H9 (cell line): ENCODE measurements around the gene SLC2A4RG. TPM values are rescaled to one million over a fixed set of nuclear protein-coding genes. Genes with fewer than 3 reads are reported as not detected.

Experiments used
- DNase-seq: peaks from one replicate; pipeline ENCODE4 v3.0.0-alpha.2; 2017
- H2AFZ ChIP-seq: one replicate; pipeline ENCODE4 v1.6.1; 2013; ENCODE audit warnings: mild to moderate bottlenecking, low read length, control low read depth, moderate library complexity
- H2AK5ac ChIP-seq: 2 replicates; pipeline ENCODE4 v1.6.1; 2013; ENCODE audit warnings: low read length, control low read depth, mixed read lengths; ENCODE audit not compliant: insufficient read length
- H2BK120ac ChIP-seq: one replicate; pipeline ENCODE4 v1.6.1; 2013; ENCODE audit warnings: low read depth, mild to moderate bottlenecking, low read length, control low read depth, inconsistent platforms; ENCODE audit not compliant: poor library complexity, severe bottlenecking
- H2BK12ac ChIP-seq: 2 replicates; pipeline ENCODE4 v1.6.1; 2013; ENCODE audit warnings: low read length, control low read depth, mixed read lengths, low read depth; ENCODE audit not compliant: insufficient read length
- H2BK15ac ChIP-seq: 2 replicates; pipeline ENCODE4 v1.6.1; 2013; ENCODE audit warnings: low read depth, low read length, control low read depth
- H2BK20ac ChIP-seq: one replicate; pipeline ENCODE4 v1.6.1; 2013; ENCODE audit warnings: low read depth, mild to moderate bottlenecking, low read length, control low read depth, inconsistent platforms; ENCODE audit not compliant: poor library complexity, severe bottlenecking
- H2BK5ac ChIP-seq: 2 replicates; pipeline ENCODE4 v1.6.1; 2013; ENCODE audit warnings: low read length, control low read depth, mixed read lengths; ENCODE audit not compliant: insufficient read length
- H3K14ac ChIP-seq: 2 replicates; pipeline ENCODE4 v1.6.1; 2013; ENCODE audit warnings: low read length, control low read depth; ENCODE audit not compliant: insufficient read depth
- H3K18ac ChIP-seq: 2 replicates; pipeline ENCODE4 v1.6.1; 2013; ENCODE audit warnings: low read depth, mild to moderate bottlenecking, mixed read lengths, low read length, control low read depth; ENCODE audit not compliant: insufficient read length
- H3K23ac ChIP-seq: 2 replicates; pipeline ENCODE4 v1.6.1; 2013; ENCODE audit warnings: low read length, control low read depth, mixed read lengths, low read depth; ENCODE audit not compliant: insufficient read length
- H3K23me2 ChIP-seq: 2 replicates; pipeline ENCODE4 v1.6.1; 2013; ENCODE audit warnings: low read depth, mild to moderate bottlenecking, mixed read lengths, low read length, control low read depth; ENCODE audit not compliant: insufficient read length, poor library complexity, severe bottlenecking
- H3K27ac ChIP-seq: 2 replicates; pipeline ENCODE4 v1.5.1; 2013; ENCODE audit warnings: low read length, control low read depth, mixed read lengths, low read depth; ENCODE audit not compliant: insufficient read length
- H3K27me3 ChIP-seq: 2 replicates; pipeline ENCODE4 v1.6.1; 2013; ENCODE audit warnings: low read length, control low read depth, inconsistent platforms; ENCODE audit not compliant: insufficient read depth
- H3K4ac ChIP-seq: 2 replicates; pipeline ENCODE4 v1.6.1; 2013; ENCODE audit warnings: low read depth, mild to moderate bottlenecking, control low read depth, inconsistent platforms, low read length, moderate library complexity
- H3K4me1 ChIP-seq: 2 replicates; pipeline ENCODE4 v1.6.1; 2013; ENCODE audit warnings: low read length, control low read depth, inconsistent platforms; ENCODE audit not compliant: insufficient read depth
- H3K4me2 ChIP-seq: 2 replicates; pipeline ENCODE4 v1.6.1; 2013; ENCODE audit warnings: low read length, control low read depth, mixed read lengths; ENCODE audit not compliant: insufficient read length, insufficient read depth
- H3K56ac ChIP-seq: 2 replicates; pipeline ENCODE4 v1.6.1; 2013; ENCODE audit warnings: low read depth, mild to moderate bottlenecking, mixed read lengths, low read length, control low read depth; ENCODE audit not compliant: insufficient read length
- H3K79me1 ChIP-seq: 2 replicates; pipeline ENCODE4 v1.6.1; 2013; ENCODE audit warnings: low read depth, mild to moderate bottlenecking, moderate library complexity, low read length, control low read depth, inconsistent platforms; ENCODE audit not compliant: insufficient read depth, poor library complexity, severe bottlenecking
- H3K79me2 ChIP-seq: 2 replicates; pipeline ENCODE4 v1.6.1; 2013; ENCODE audit warnings: low read length, control low read depth, inconsistent platforms; ENCODE audit not compliant: insufficient read depth
- H3K9ac ChIP-seq: 2 replicates; pipeline ENCODE4 v1.6.1; 2013; ENCODE audit warnings: low read length, control low read depth, mixed read lengths; ENCODE audit not compliant: insufficient read length; ENCODE audit errors: extremely low read depth
- H3K9me3 ChIP-seq: one replicate; pipeline ENCODE4 v1.6.1; 2013; ENCODE audit warnings: low read depth, low read length, inconsistent platforms; ENCODE audit not compliant: control insufficient read depth
- H3T11ph ChIP-seq: one replicate; pipeline ENCODE4 v1.6.1; 2013; ENCODE audit warnings: mild to moderate bottlenecking, low read length, control low read depth, inconsistent platforms
- H4K20me1 ChIP-seq: one replicate; pipeline ENCODE4 v1.6.1; 2013; ENCODE audit not compliant: control insufficient read depth, insufficient read length, insufficient read depth
- H4K5ac ChIP-seq: 2 replicates; pipeline ENCODE4 v1.6.1; 2013; ENCODE audit warnings: low read depth, mild to moderate bottlenecking, mixed read lengths, low read length, control low read depth; ENCODE audit not compliant: insufficient read length
- H4K8ac ChIP-seq: replicated peaks from 2 replicates; pipeline ENCODE4 v1.6.1; 2013; ENCODE audit warnings: low read length, control low read depth, mixed read lengths, low read depth; ENCODE audit not compliant: insufficient read length
- H4K91ac ChIP-seq: 2 replicates; pipeline ENCODE4 v1.6.1; 2013; ENCODE audit warnings: low read depth, mild to moderate bottlenecking, moderate library complexity, mixed read lengths, low read length, control low read depth; ENCODE audit not compliant: insufficient read length
- H3K27ac Mint-ChIP-seq, 3 experiments: 2 replicates in 2 of 3; 3 replicates in 1 of 3; pipeline ENCODE4 v1.8.0; 2020 to 2021; ENCODE audit warnings: mixed read lengths in 3 of 3, mild to moderate bottlenecking in 1 of 3, moderate library complexity in 1 of 3
- H3K27me3 Mint-ChIP-seq: 2 replicates; pipeline ENCODE4 v1.8.0; 2021; ENCODE audit warnings: low read depth, mild to moderate bottlenecking, moderate library complexity, mixed read lengths
- H3K36me3 Mint-ChIP-seq, 3 experiments: 2 replicates in 2 of 3; 3 replicates in 1 of 3; pipeline ENCODE4 v1.8.0; 2020 to 2021; ENCODE audit warnings: low read depth in 3 of 3, mixed read lengths in 3 of 3; ENCODE audit not compliant: insufficient read depth in 1 of 3
- H3K4me1 Mint-ChIP-seq, 2 experiments: 2 replicates each; pipeline ENCODE4 v1.8.0; 2020; ENCODE audit warnings: mixed read lengths in 2 of 2
- H3K4me3 Mint-ChIP-seq, 2 experiments: 2 replicates in 1 of 2; 3 replicates in 1 of 2; pipeline ENCODE4 v1.8.0; 2020 to 2021; ENCODE audit warnings: mild to moderate bottlenecking in 2 of 2, mixed read lengths in 2 of 2, moderate library complexity in 1 of 2
- H3K9me3 Mint-ChIP-seq, 2 experiments: 2 replicates in 1 of 2; 3 replicates in 1 of 2; pipeline ENCODE4 v1.8.0; 2020; ENCODE audit warnings: mild to moderate bottlenecking in 2 of 2, mixed read lengths in 2 of 2, moderate library complexity in 1 of 2
- CTCF ChIP-seq: fragments of 200-600 bp; sonication (generic); conservative IDR thresholded peaks from 3 replicates; pipeline ENCODE4 v1.8.0; 2021; ENCODE audit warnings: antibody characterized with exemption, mild to moderate bottlenecking
- WGBS: extraction: QIAGEN DNeasy Blood & Tissue Kit; methylation state at CpG from one replicate; pipeline ENCODE4 v1.1.7; 2013; ENCODE audit warnings: missing lambda C conversion rate, low lambda C conversion rate, mixed read lengths; ENCODE audit not compliant: insufficient read length; ENCODE audit errors: extremely low coverage; 5-methylcytosine and 5-hydroxymethylcytosine counted together
- total RNA-seq: library from RNA; stranded (reverse); gene quantifications from 2 replicates; pipeline ENCODE4 v1.2.1, GENCODE V29; 2021

SLC2A4RG gene
- total RNA-seq, 1 experiment from 2014 or later: 43.9 TPM

GRCh38 chr20:63703976-63704748 is 35.4 kb upstream of the SLC2A4RG start:
- H3K9ac ChIP-seq: no peak overlapping the region
- peaks cover 21 to 35% (median 32%) of the 10 kb centered on the region in 3 experiments for H3K36me3 Mint-ChIP-seq
- H3K4me2 ChIP-seq: no peak overlapping the region
- no peak overlapping the region for H2AFZ ChIP-seq
- no peak overlapping the region for H3K27ac Mint-ChIP-seq
- H2BK120ac ChIP-seq: no peak overlapping the region
- H2BK12ac ChIP-seq: no peak overlapping the region
- no peak overlapping the region for H3K4ac ChIP-seq
- no CpG with 5 or more reads among the region's 11 CpGs for WGBS
- no peak overlapping the region for H3T11ph ChIP-seq
- no peak for TF ChIP-seq CTCF
- H3K79me1 ChIP-seq: peaks cover 4% of the 10 kb centered on the region
- no peak overlapping the region for H2AK5ac ChIP-seq
- H4K8ac ChIP-seq: no peak overlapping the region
- no peaks in the 10 kb centered on the region for H3K27me3 ChIP-seq
- no peak overlapping the region for H3K14ac ChIP-seq
- no peaks in the 10 kb centered on the region for H3K27me3 Mint-ChIP-seq
- H3K23me2 ChIP-seq: peaks cover 12% of the 10 kb centered on the region
- H2BK5ac ChIP-seq: no peak overlapping the region
- no peak for DNase-seq
- H3K56ac ChIP-seq: no peak overlapping the region
- H2BK20ac ChIP-seq: no peak overlapping the region
- H3K79me2 ChIP-seq: peaks cover 4% of the 10 kb centered on the region; the same call in 1 of the 2 replicates
- no peak overlapping the region for H2BK15ac ChIP-seq
- peaks cover 8 to 16% of the 10 kb centered on the region in 2 experiments for H3K4me1 Mint-ChIP-seq
- no peak overlapping the region for H4K91ac ChIP-seq
- no peak overlapping the region for H3K23ac ChIP-seq
- no peaks in the 10 kb centered on the region for H3K4me1 ChIP-seq
- no peaks in the 10 kb centered on the region for H4K20me1 ChIP-seq
- H4K5ac ChIP-seq: no peak overlapping the region
- H3K27ac ChIP-seq: no peak overlapping the region
- H3K9me3 ChIP-seq: no peaks in the 10 kb centered on the region
- H3K18ac ChIP-seq: no peak overlapping the region
- no peaks in the 10 kb centered on the region for H3K9me3 Mint-ChIP-seq
- H3K4me3 Mint-ChIP-seq: no peak overlapping the region; a peak in 1 of 5 replicates
